Sigmoid colon (tissue), 4 donors: Measurements from ENCODE around the gene TUB.

ENCODE experiments used
- CTCF ChIP-seq, 4 experiments: fragments of 450-650 bp in 3 of 4; fragments of 200-600 bp in 1 of 4; IDR thresholded peaks; one replicate each; pipeline ENCODE4 v1.5.1; 2016 to 2019; ENCODE audit warnings: antibody characterized with exemption in 4 of 4, mild to moderate bottlenecking in 3 of 4, moderate library complexity in 2 of 4
- POLR2A ChIP-seq, 2 donors: fragments of 450-650 bp; IDR thresholded peaks; one replicate each; pipeline ENCODE4 v1.6.1; 2016; ENCODE audit warnings: antibody characterized with exemption in 2 of 2, mild to moderate bottlenecking in 2 of 2, moderate library complexity in 2 of 2
- POLR2AphosphoS5 ChIP-seq, 4 donors: sonication (generic); formaldehyde crosslinking; IDR thresholded peaks; one replicate each; pipeline ENCODE4 v1.6.1; 2017; ENCODE audit warnings: antibody characterized with exemption in 4 of 4

- TF ChIP-seq CTCF (IDR thresholded peaks at IDR 0.05) = no peak
- TF ChIP-seq POLR2A (IDR thresholded peaks at IDR 0.05) = no peak
- TF ChIP-seq POLR2AphosphoS5 (IDR thresholded peaks at IDR 0.05) = no peak
Measured at GRCh38 chr11:8094656-8095055, 13.6 kb downstream of the TUB start.
